ENCODE data around the gene DHPS. TPM values are rescaled to one million over a fixed set of nuclear protein-coding genes. Genes with fewer than 3 reads are reported as not detected.
A peak's percentile ranks its signal among the peaks of the same experiment; 100 is the strongest.

DHPS gene
- total and polyA plus RNA-seq, 2 of the 13 experiments (the other 11 are each of a cell fraction or from before 2014, with no cell fraction given) = 43.3 to 84.3 TPM

- TF ChIP-seq ZNF616 (CRISPR knock-in tag; IDR thresholded peaks at IDR 0.05; ENCODE audit: low read depth) (no peak), NONO (IDR thresholded peaks at IDR 0.05) (no peak), NONO (CRISPR knock-in tag; conservative IDR thresholded peaks at IDR 0.05) (0 out of 2 replicates have a peak, but pooled peaks have one; percentile 29), NFE2 (CRISPR knock-in tag; IDR thresholded peaks at IDR 0.05) (no peak), THRA (CRISPR knock-in tag; IDR thresholded peaks at IDR 0.05; ENCODE audit: borderline replicate concordance) (peak; percentile 36; the same call in 1 of the 2 replicates), HMGA1 (CRISPR knock-in tag; conservative IDR thresholded peaks at IDR 0.05) (no peak), GMEB2 (CRISPR knock-in tag; IDR thresholded peaks at IDR 0.05; ENCODE audit: low read depth) (no peak), NCOR1 (IDR thresholded peaks at IDR 0.05; ENCODE audit: borderline replicate concordance, low read length) (no peak), SKIL (CRISPR knock-in tag; IDR thresholded peaks at IDR 0.05; ENCODE audit: borderline replicate concordance) (no peak), CEBPZ (IDR thresholded peaks at IDR 0.05; ENCODE audit: low read length) (no peak)
Measured at GRCh38 chr19:12722566-12723380, 41.1 kb upstream of the DHPS start (continued).
